Sciatic nerve (tissue), 1 donor: ENCODE measurements around the gene EMILIN3. TPM values are rescaled to one million over a fixed set of nuclear protein-coding genes. Genes with fewer than 3 reads are reported as not detected.

Experiments
- total RNA-seq: library from RNA; stranded (reverse); fragmentation: NEBNext Ultra II Directional; extraction: Animal tissue kit (Norgen Biotek cat#: 25700); gene quantifications from one replicate; pipeline ENCODE4 v1.2.1, GENCODE V29; 2021
- donor health status: DM: no; HTN: no; CAD: no.

Gene EMILIN3
- total RNA-seq, 1 donor from 2014 or later: 9.9 TPM

Other genes starting within 250 kb of the EMILIN3 start
- gene PLCG1, start 229.3 kb downstream of the EMILIN3 start, total RNA-seq: 148 TPM
- gene ZHX3, start 49.1 kb downstream of the EMILIN3 start, total RNA-seq: 39.7 TPM
- 12.9 TPM for gene LPIN3, start 26.0 kb downstream of the EMILIN3 start, total RNA-seq